PC-3 (cell line): ENCODE data around the gene KCNH3. TPM values are rescaled to one million over a fixed set of nuclear protein-coding genes. Genes with fewer than 3 reads are reported as not detected.

Source experiments
- ATAC-seq: fragments of 200-7000 bp; cut with Tn5 transposase; 2 replicates; pipeline ENCODE4 v1.9.1; 2020; ENCODE audit warnings: mild to moderate bottlenecking, moderate library complexity
- BruUV-seq: library from RNA; stranded (reverse); fragments of 400-500 nt; replicated peaks from 2 replicates; lab custom pipeline; 2021; lab: Mats Ljungman, UMichigan
- CTCF ChIA-PET: fragments of 300-600 bp; sonication (Branson Sonifier 250); formaldehyde crosslinking; loops from one replicate; lab custom pipeline; 2022; ENCODE audit warnings: antibody characterized with exemption; lab: Charles Lee
- POLR2A ChIA-PET: fragments of 300-600 bp; sonication (Branson Sonifier 250); formaldehyde crosslinking; loops from one replicate; lab custom pipeline; 2022; ENCODE audit warnings: antibody characterized with exemption; ENCODE audit not compliant: unreplicated experiment; lab: Charles Lee
- DNase-seq: peaks from one replicate; pipeline ENCODE4 v3.0.0-alpha.2; 2015
- H2AFZ ChIP-seq: fragments of 300-600 bp; sonication (generic); 2 replicates; pipeline ENCODE4 v1.6.0; 2016; ENCODE audit warnings: antibody characterized with exemption, low read length
- H3F3A ChIP-seq: fragments of 300-600 bp; sonication (generic); one replicate; pipeline ENCODE4 v1.6.0; 2017; ENCODE audit warnings: antibody characterized with exemption, low read length, control low read depth, mild to moderate bottlenecking; ENCODE audit not compliant: unreplicated experiment
- H3K27ac ChIP-seq: fragments of 300-600 bp; sonication (generic); 2 replicates; pipeline ENCODE4 v1.5.1; 2016; ENCODE audit warnings: mild to moderate bottlenecking, low read length
- H3K27me3 ChIP-seq: fragments of 300-600 bp; sonication (generic); 2 replicates; pipeline ENCODE4 v1.6.1; 2016; ENCODE audit warnings: low read length, mixed read lengths
- H3K36me3 ChIP-seq: fragments of 300-600 bp; sonication (generic); 2 replicates; pipeline ENCODE4 v1.6.1; 2016; ENCODE audit warnings: low read depth, mixed run types, low read length, mixed read lengths
- H3K4me1 ChIP-seq: fragments of 300-600 bp; sonication (generic); 2 replicates; pipeline ENCODE4 v1.5.1; 2016; ENCODE audit warnings: low read length; ENCODE audit not compliant: insufficient read depth
- H3K4me2 ChIP-seq: fragments of 300-600 bp; sonication (generic); 2 replicates; pipeline ENCODE4 v1.6.0; 2016; ENCODE audit warnings: low read length
- H3K4me3 ChIP-seq: fragments of 300-600 bp; sonication (generic); 2 replicates; pipeline ENCODE4 v1.5.1; 2016; ENCODE audit warnings: mild to moderate bottlenecking, low read length, mixed read lengths
- H3K79me2 ChIP-seq: fragments of 300-600 bp; sonication (generic); 2 replicates; pipeline ENCODE4 v1.6.1; 2017; ENCODE audit warnings: low read length, mixed read lengths
- H3K9ac ChIP-seq: fragments of 300-600 bp; sonication (generic); 2 replicates; pipeline ENCODE4 v1.6.0; 2016; ENCODE audit warnings: mild to moderate bottlenecking, low read length
- H3K9me2 ChIP-seq: fragments of 300-600 bp; sonication (generic); replicated peaks from 2 replicates; pipeline ENCODE4 v1.6.1; 2016; ENCODE audit warnings: mixed run types, low read length, mixed read lengths
- H3K9me3 ChIP-seq: fragments of 300-600 bp; sonication (generic); 2 replicates; pipeline ENCODE4 v1.6.1; 2016; ENCODE audit warnings: low read length, mixed read lengths
- H4K20me1 ChIP-seq: fragments of 300-600 bp; sonication (generic); 2 replicates; pipeline ENCODE4 v1.6.1; 2016; ENCODE audit warnings: low read length, mixed read lengths
- CTCF ChIP-seq: fragments of 300-600 bp; sonication (generic); conservative IDR thresholded peaks from 2 replicates; pipeline ENCODE4 v1.5.1; 2017; ENCODE audit warnings: antibody characterized with exemption, low read depth, mild to moderate bottlenecking, low read length
- EZH2 ChIP-seq: fragments of 300-600 bp; sonication (generic); IDR thresholded peaks from one replicate; pipeline ENCODE4 v1.6.1; 2017; ENCODE audit warnings: antibody characterized with exemption, mild to moderate bottlenecking, low read length; ENCODE audit not compliant: unreplicated experiment
- EZH2phosphoT487 ChIP-seq: fragments of 300-600 bp; sonication (generic); IDR thresholded peaks from 2 replicates; pipeline ENCODE4 v1.6.1; 2018; ENCODE audit warnings: mild to moderate bottlenecking, antibody characterized with exemption, low read length, borderline replicate concordance
- intact Hi-C: fragments of 100-400 bp; cut with micrococcal nuclease; formaldehyde crosslinking; loops from 2 replicates; pipeline ENCODE4 v1.9.0; 2023
- total RNA-seq: library from RNA; depleted of rRNA; stranded (reverse); fragments of >200 nt; gene quantifications from 2 replicates; pipeline ENCODE4 v1.2.3, GENCODE V29; 2014

Gene KCNH3
- total RNA-seq, 1 experiment from 2014 or later = 0.07 TPM

- ChIA-PET CTCF (no interaction called here), POLR2A (no interaction called here)
- Histone ChIP-seq H3K27ac (no peak overlapping the region), H2AFZ (no peak overlapping the region), H3F3A (no peaks in the 10 kb centered on the region), H3K4me1 (no peaks in the 10 kb centered on the region), H3K4me2 (no peak overlapping the region), H3K4me3 (no peak overlapping the region), H3K36me3 (peaks cover 17% of the 10 kb centered on the region; the same call in 1 of the 2 replicates), H4K20me1 (no peaks in the 10 kb centered on the region), H3K9ac (no peak overlapping the region), H3K9me3 (no peaks in the 10 kb centered on the region), H3K27me3 (no peaks in the 10 kb centered on the region), H3K9me2 (no peaks in the 10 kb centered on the region), H3K79me2 (no peaks in the 10 kb centered on the region)
- TF ChIP-seq EZH2 = no peak
- no peak for TF ChIP-seq EZH2phosphoT487
- TF ChIP-seq CTCF = no peak
- ATAC-seq = no peak
- DNase-seq = no peak
- BruUV-seq = no TSS peak
- intact Hi-C loops = no loop called here
Observed at GRCh38 chr12:49588281-49588680, 49.5 kb downstream of the KCNH3 start.

- ChIA-PET POLR2A (interaction anchor here (0.7 kb wide), 1 partner anchor 18 kb away, joined by 5 read pairs; no protein-coding TSS in a partner anchor), CTCF (no interaction called here)
- no peak overlapping the region for H3K9ac ChIP-seq
- no TSS peak for BruUV-seq
- H3K79me2 ChIP-seq = no peaks in the 10 kb centered on the region
- TF ChIP-seq EZH2phosphoT487 (no peak), CTCF (no peak), EZH2 (no peak)
- no peak overlapping the region for H2AFZ ChIP-seq
- H3F3A ChIP-seq = no peaks in the 10 kb centered on the region
- no peak for ATAC-seq
- H3K9me3 ChIP-seq = no peaks in the 10 kb centered on the region
- DNase-seq = no peak
- no peaks in the 10 kb centered on the region for H3K27me3 ChIP-seq
- intact Hi-C loops = no loop called here
- no peak overlapping the region for H3K4me3 ChIP-seq
- peaks cover 12% of the 10 kb centered on the region; the same call in 1 of the 2 replicates for H3K36me3 ChIP-seq
- no peak overlapping the region for H3K27ac ChIP-seq
- no peak overlapping the region for H3K4me2 ChIP-seq
- H3K9me2 ChIP-seq = no peaks in the 10 kb centered on the region
- no peaks in the 10 kb centered on the region for H3K4me1 ChIP-seq
- H4K20me1 ChIP-seq = no peaks in the 10 kb centered on the region
Observed at GRCh38 chr12:49588721-49589516, 50.1 kb downstream of the KCNH3 start.

DNA sequence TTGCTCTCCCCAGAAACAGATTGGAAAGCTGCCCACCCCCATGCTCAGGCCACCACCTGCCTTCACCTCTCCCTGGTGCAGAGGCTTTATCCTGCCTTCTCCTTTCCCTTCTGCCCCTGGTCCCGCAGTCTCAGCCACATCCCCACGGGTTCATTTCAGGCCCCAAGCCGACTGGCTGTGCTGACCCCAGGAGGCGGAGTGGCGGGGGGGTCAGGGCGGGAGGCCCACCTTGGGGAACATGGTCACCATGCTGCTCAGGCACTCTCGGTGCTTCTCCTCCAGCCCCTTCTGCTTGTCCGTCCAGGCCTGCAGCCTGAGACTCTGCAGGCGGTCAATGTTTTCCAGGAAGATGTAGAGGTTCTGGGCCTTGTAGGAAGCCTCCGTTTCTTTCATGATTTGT lies 59.7 kb downstream of the KCNH3 start:
- Histone ChIP-seq H3K9me2 (no peaks in the 10 kb centered on the region), H2AFZ (no peak overlapping the region), H3K27me3 (no peaks in the 10 kb centered on the region), H3K4me2 (no peak overlapping the region), H3K79me2 (no peaks in the 10 kb centered on the region), H3F3A (no peaks in the 10 kb centered on the region), H3K27ac (no peak overlapping the region), H3K36me3 (no peaks in the 10 kb centered on the region), H4K20me1 (no peaks in the 10 kb centered on the region), H3K4me1 (no peaks in the 10 kb centered on the region), H3K4me3 (no peak overlapping the region), H3K9me3 (no peaks in the 10 kb centered on the region), H3K9ac (no peak overlapping the region)
- ChIA-PET POLR2A (no interaction called here), CTCF (no interaction called here)
- intact Hi-C loops = no loop called here
- DNase-seq (no peak), ATAC-seq (no peak)
- no peak for TF ChIP-seq EZH2
- TF ChIP-seq EZH2phosphoT487 = no peak
- TF ChIP-seq CTCF = no peak
- no TSS peak for BruUV-seq
